Neural cell (in vitro differentiated cells): ENCODE results near the gene MAGI1. TPM values are rescaled to one million over a fixed set of nuclear protein-coding genes. Genes with fewer than 3 reads are reported as not detected.

Experiments used
- H2AFZ ChIP-seq: fragments of 200-600, 300-800 bp; sonication (generic), shearing (Covaris generic); 2 replicates; pipeline ENCODE4 v1.6.0; 2014; ENCODE audit warnings: low read depth, mild to moderate bottlenecking, antibody characterized with exemption, low read length, moderate library complexity
- H3F3A ChIP-seq: fragments of 200-600 bp; shearing (Covaris generic); 2 replicates; pipeline ENCODE4 v1.6.1; 2016; ENCODE audit warnings: mild to moderate bottlenecking, moderate library complexity, mixed read lengths, antibody characterized with exemption, low read length; ENCODE audit not compliant: insufficient read depth, poor library complexity, severe bottlenecking
- H3K27ac ChIP-seq: fragments of 200-600, 300-800 bp; sonication (generic), shearing (Covaris generic); 2 replicates; pipeline ENCODE4 v1.5.1; 2014; ENCODE audit warnings: mild to moderate bottlenecking, low read length, moderate library complexity
- H3K27me3 ChIP-seq: fragments of 300-800, 200-600 bp; sonication (generic), shearing (Covaris generic); 2 replicates; pipeline ENCODE4 v1.6.0; 2014; ENCODE audit warnings: mild to moderate bottlenecking, low read depth, low read length, moderate library complexity; ENCODE audit not compliant: insufficient read depth
- H3K36me3 ChIP-seq: fragments of 300-800, 200-600 bp; sonication (generic), shearing (Covaris generic); 2 replicates; pipeline ENCODE4 v1.5.1; 2014; ENCODE audit warnings: mild to moderate bottlenecking, antibody characterized with exemption, low read length, moderate library complexity; ENCODE audit not compliant: insufficient read depth
- H3K4me2 ChIP-seq: fragments of 300-800, 200-600 bp; sonication (generic), shearing (Covaris generic); 2 replicates; pipeline ENCODE4 v1.6.0; 2014; ENCODE audit warnings: mild to moderate bottlenecking, low read length
- H3K4me3 ChIP-seq: fragments of 300-800, 200-600 bp; sonication (generic), shearing (Covaris generic); 2 replicates; pipeline ENCODE4 v1.5.1; 2014; ENCODE audit warnings: mild to moderate bottlenecking, low read length, moderate library complexity
- H3K79me2 ChIP-seq: fragments of 200-600 bp; shearing (Covaris generic); replicated peaks from 2 replicates; pipeline ENCODE4 v1.6.0; 2014; ENCODE audit warnings: mild to moderate bottlenecking, low read length, moderate library complexity; ENCODE audit not compliant: insufficient read depth
- H3K9ac ChIP-seq: fragments of 300-800, 200-600 bp; sonication (generic), shearing (Covaris generic); 2 replicates; pipeline ENCODE4 v1.6.1; 2016; ENCODE audit warnings: mild to moderate bottlenecking, low read length, mixed read lengths
- H3K9me2 ChIP-seq: fragments of 200-600 bp; shearing (Covaris generic); 2 replicates; pipeline ENCODE4 v1.6.1; 2016; ENCODE audit warnings: mild to moderate bottlenecking, low read length, mixed read lengths; ENCODE audit not compliant: insufficient read depth
- H3K9me3 ChIP-seq: fragments of 200-600, 300-800 bp; sonication (generic), shearing (Covaris generic); 2 replicates; pipeline ENCODE4 v1.6.1; 2016; ENCODE audit warnings: mild to moderate bottlenecking, mixed run types, low read length, moderate library complexity, mixed read lengths
- H4K20me1 ChIP-seq: fragments of 200-600 bp; shearing (Covaris generic); 2 replicates; pipeline ENCODE4 v1.6.1; 2016; ENCODE audit warnings: mild to moderate bottlenecking, mixed run types; ENCODE audit not compliant: insufficient read depth
- CTCF ChIP-seq: fragments of 450-650 bp; IDR thresholded peaks from 2 replicates; pipeline ENCODE4 v1.5.1; 2014; ENCODE audit warnings: antibody characterized with exemption, mild to moderate bottlenecking, moderate library complexity; ENCODE audit not compliant: poor library complexity, severe bottlenecking
- EP300 ChIP-seq: fragments of 450-650 bp; conservative IDR thresholded peaks from 2 replicates; pipeline ENCODE4 v1.6.1; 2014; ENCODE audit warnings: antibody characterized with exemption, mild to moderate bottlenecking, moderate library complexity; ENCODE audit not compliant: poor library complexity, severe bottlenecking
- EZH2 ChIP-seq: fragments of 200-600, 300-800 bp; shearing (Covaris generic), sonication (generic); IDR thresholded peaks from 2 replicates; pipeline ENCODE4 v1.6.1; 2014; ENCODE audit warnings: antibody characterized with exemption, low read length, borderline replicate concordance, mild to moderate bottlenecking; ENCODE audit not compliant: insufficient read depth, poor library complexity, severe bottlenecking
- MXI1 ChIP-seq: fragments of 450-650 bp; conservative IDR thresholded peaks from 2 replicates; pipeline ENCODE4 v1.6.1; 2014; ENCODE audit warnings: antibody characterized with exemption, mild to moderate bottlenecking; ENCODE audit not compliant: poor library complexity, severe bottlenecking
- POLR2AphosphoS5 ChIP-seq: IDR thresholded peaks from 2 replicates; pipeline ENCODE4 v1.6.1; 2012
- RAD21 ChIP-seq: fragments of 450-650 bp; conservative IDR thresholded peaks from 2 replicates; pipeline ENCODE4 v1.6.1; 2014; ENCODE audit warnings: antibody characterized with exemption, mild to moderate bottlenecking, moderate library complexity
- SMC3 ChIP-seq: fragments of 450-650 bp; conservative IDR thresholded peaks from 2 replicates; pipeline ENCODE4 v1.6.1; 2014; ENCODE audit warnings: antibody characterized with exemption, mild to moderate bottlenecking, moderate library complexity; ENCODE audit not compliant: poor library complexity
- TAF1 ChIP-seq: IDR thresholded peaks from 2 replicates; pipeline ENCODE4 v1.6.1; 2012; ENCODE audit warnings: low read depth
- polyA plus RNA-seq: library from polyadenylated mRNA; depleted of rRNA; stranded (reverse); fragments of >200 nt; gene quantifications from 2 replicates; pipeline ENCODE4 v1.2.3, GENCODE V29; 2014
- TF ChIP-seq, protein P1 (sequence below): IDR thresholded peaks from 2 replicates; pipeline ENCODE4 v1.6.1; 2012; ENCODE audit warnings: borderline replicate concordance

MAGI1 gene
- polyA plus RNA-seq, 1 donor from 2014 or later: 44.7 TPM

DNA sequence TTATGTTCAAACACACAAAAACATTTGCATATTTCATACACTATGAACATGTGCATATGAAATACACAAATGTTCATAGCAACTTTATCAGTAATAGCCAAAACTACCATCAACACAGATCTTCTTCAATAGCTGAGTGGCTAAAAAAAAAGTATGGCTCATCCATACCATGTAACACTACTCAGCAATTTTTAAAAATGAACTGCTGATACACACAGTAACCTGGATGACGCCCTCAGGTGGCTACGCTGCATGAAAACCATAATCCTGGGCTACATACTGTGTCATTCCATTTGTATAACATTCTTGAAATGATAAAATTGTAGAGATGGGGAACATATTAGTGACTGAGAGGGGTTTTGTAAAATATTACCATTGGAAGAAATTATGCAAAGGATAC, 243.6 kb downstream of the MAGI1 start:
- Histone ChIP-seq H3K9me2 (no peaks in the 10 kb centered on the region), H3K4me2 (no peak overlapping the region), H3F3A (no peaks in the 10 kb centered on the region), H3K9ac (no peak overlapping the region), H4K20me1 (no peaks in the 10 kb centered on the region), H3K27ac (no peak overlapping the region), H2AFZ (no peak overlapping the region), H3K27me3 (no peaks in the 10 kb centered on the region), H3K79me2 (no peaks in the 10 kb centered on the region), H3K4me3 (no peak overlapping the region), H3K36me3 (no peaks in the 10 kb centered on the region), H3K9me3 (no peaks in the 10 kb centered on the region)
- TF ChIP-seq EP300: no peak
- no peak for TF ChIP-seq MXI1
- TF ChIP-seq POLR2AphosphoS5: no peak
- no peak for TF ChIP-seq TAF1
- TF ChIP-seq SMC3: no peak
- TF ChIP-seq, protein P1, sequence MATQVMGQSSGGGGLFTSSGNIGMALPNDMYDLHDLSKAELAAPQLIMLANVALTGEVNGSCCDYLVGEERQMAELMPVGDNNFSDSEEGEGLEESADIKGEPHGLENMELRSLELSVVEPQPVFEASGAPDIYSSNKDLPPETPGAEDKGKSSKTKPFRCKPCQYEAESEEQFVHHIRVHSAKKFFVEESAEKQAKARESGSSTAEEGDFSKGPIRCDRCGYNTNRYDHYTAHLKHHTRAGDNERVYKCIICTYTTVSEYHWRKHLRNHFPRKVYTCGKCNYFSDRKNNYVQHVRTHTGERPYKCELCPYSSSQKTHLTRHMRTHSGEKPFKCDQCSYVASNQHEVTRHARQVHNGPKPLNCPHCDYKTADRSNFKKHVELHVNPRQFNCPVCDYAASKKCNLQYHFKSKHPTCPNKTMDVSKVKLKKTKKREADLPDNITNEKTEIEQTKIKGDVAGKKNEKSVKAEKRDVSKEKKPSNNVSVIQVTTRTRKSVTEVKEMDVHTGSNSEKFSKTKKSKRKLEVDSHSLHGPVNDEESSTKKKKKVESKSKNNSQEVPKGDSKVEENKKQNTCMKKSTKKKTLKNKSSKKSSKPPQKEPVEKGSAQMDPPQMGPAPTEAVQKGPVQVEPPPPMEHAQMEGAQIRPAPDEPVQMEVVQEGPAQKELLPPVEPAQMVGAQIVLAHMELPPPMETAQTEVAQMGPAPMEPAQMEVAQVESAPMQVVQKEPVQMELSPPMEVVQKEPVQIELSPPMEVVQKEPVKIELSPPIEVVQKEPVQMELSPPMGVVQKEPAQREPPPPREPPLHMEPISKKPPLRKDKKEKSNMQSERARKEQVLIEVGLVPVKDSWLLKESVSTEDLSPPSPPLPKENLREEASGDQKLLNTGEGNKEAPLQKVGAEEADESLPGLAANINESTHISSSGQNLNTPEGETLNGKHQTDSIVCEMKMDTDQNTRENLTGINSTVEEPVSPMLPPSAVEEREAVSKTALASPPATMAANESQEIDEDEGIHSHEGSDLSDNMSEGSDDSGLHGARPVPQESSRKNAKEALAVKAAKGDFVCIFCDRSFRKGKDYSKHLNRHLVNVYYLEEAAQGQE: no peak

DNA sequence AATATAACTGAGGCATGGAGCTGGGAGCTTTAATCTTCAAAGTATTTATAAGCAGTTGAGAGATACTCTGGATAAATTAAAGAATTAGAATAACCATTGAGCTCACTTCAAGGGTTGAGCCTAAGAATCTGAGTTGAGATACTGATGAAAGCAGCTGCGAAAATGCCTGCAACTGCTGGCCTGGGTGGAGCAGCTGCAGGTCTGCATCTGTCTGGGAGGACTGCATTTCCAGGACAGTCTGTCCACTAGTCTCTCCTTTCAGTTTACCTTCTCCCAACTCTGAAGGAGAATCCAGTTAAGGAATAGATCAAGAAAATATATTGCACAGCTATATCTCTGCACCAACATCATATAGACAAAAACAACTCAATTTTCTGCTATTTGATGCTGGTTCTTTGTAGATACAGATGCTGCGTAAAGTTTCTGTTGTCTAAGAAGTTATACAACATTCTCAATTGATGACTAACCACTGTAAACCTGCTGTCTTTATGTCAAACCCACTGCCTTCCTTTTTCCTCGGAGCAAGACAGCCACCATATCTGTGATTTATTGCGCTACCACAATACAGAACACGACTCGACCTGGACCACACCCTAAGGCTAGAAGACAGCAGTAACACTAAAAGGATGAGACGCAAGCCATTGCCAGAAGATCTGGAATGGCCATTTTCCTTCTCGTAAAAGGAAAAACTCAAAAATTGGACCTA, 245.1 kb downstream of the MAGI1 start:
- no peak for TF ChIP-seq TAF1
- no peak for TF ChIP-seq RAD21
- TF ChIP-seq EP300: no peak
- TF ChIP-seq EZH2: no peak
- no peak for TF ChIP-seq SMC3
- no peak for TF ChIP-seq POLR2AphosphoS5
- TF ChIP-seq CTCF: no peak
- TF ChIP-seq, protein P1: no peak
- TF ChIP-seq MXI1: no peak
- Histone ChIP-seq H3K27ac (no peak overlapping the region), H3K9ac (no peak overlapping the region), H3K9me3 (no peaks in the 10 kb centered on the region), H3F3A (no peaks in the 10 kb centered on the region), H3K36me3 (no peaks in the 10 kb centered on the region), H3K4me2 (no peak overlapping the region), H3K27me3 (no peaks in the 10 kb centered on the region), H3K9me2 (no peaks in the 10 kb centered on the region), H2AFZ (no peak overlapping the region), H4K20me1 (no peaks in the 10 kb centered on the region), H3K4me3 (no peak overlapping the region), H3K79me2 (no peaks in the 10 kb centered on the region)
